ENCODE measurements around the gene UBE2S.

The UBE2S gene

GRCh38 chr19:55447421-55448174 lies 40.0 kb upstream of the UBE2S start:
- WGBS, 2 experiments (ENCODE audit: insufficient coverage in 2 of 2), result 25 to 38% methylated on average over 7 to 16 of the region's 16 CpGs
- H3K4me1 ChIP-seq (ENCODE audit: control insufficient read depth, insufficient read depth, low read length, poor library complexity, severe bottlenecking), result peaks cover 9% of the 10 kb centered on the region

DNA sequence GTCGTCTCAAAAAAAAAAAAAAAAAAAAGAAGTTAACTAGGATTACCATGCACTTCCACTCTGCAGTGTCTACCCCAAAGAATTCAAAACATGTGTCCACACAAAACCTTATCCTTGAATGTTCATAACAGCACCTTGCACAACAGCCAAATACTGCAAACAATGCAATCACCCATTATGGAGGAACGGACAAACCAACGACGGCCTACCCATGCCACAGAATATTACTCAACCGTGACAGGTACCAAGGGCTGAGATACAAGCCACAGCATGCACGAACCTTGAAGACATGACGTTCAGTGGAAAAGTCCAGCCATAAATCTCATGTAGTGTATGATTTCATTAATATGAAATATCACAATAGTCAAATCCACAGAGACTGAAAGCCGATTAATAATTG lies 38.5 kb upstream of the UBE2S start:
- no peak overlapping the region for H3K4me3 ChIP-seq (ENCODE audit: extremely low read depth, insufficient read depth, low read length, poor library complexity, severe bottlenecking)
- no peaks in the 10 kb centered on the region for H3K36me3 ChIP-seq (ENCODE audit: control insufficient read depth, insufficient read depth, low read length)
- H3K4me1 ChIP-seq (ENCODE audit: control insufficient read depth, insufficient read depth, low read length, poor library complexity, severe bottlenecking), result no peaks in the 10 kb centered on the region
- H3K27ac ChIP-seq (ENCODE audit: low read depth, low read length, severe bottlenecking), result no peak overlapping the region
- WGBS, 2 experiments (ENCODE audit: insufficient coverage in 2 of 2), result 55 to 73% methylated on average over 2 to 3 of the region's 8 CpGs
- H3K9me3 ChIP-seq (ENCODE audit: control insufficient read depth, low read length), result no peaks in the 10 kb centered on the region

More at GRCh38 chr19:55447421-55448174, 40.0 kb upstream of the UBE2S start:
- Histone ChIP-seq H3K9me3 (ENCODE audit: control insufficient read depth, low read length) (no peaks in the 10 kb centered on the region), H3K27ac (ENCODE audit: low read depth, low read length, severe bottlenecking) (no peak overlapping the region), H3K36me3 (ENCODE audit: control insufficient read depth, insufficient read depth, low read length) (no peaks in the 10 kb centered on the region), H3K4me3 (ENCODE audit: extremely low read depth, insufficient read depth, low read length, poor library complexity, severe bottlenecking) (no peak overlapping the region)

DNA sequence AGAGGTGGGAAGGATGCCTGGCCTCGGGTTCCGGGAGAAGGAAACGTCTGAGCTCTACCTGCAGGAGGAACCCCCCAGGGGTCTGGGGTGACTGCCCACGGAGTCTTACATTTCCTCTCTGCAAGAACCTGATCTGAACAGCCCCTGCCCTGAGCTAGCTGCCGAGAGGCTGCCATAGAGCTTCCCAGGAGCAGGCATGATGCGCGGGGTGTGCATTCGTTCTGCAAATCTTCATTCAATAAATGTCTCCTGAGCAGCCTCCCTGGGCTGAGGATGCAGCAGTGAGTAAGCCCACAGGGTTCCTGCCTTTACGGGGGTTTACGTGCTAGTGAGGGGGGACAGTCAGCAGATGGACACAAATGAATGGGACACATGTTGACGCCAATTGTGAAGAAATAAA lies 37.1 kb upstream of the UBE2S start:
- Histone ChIP-seq H3K27ac (ENCODE audit: low read depth, low read length, severe bottlenecking) (no peak overlapping the region), H3K4me1 (ENCODE audit: control insufficient read depth, insufficient read depth, low read length, poor library complexity, severe bottlenecking) (no peaks in the 10 kb centered on the region), H3K9me3 (ENCODE audit: control insufficient read depth, low read length) (no peaks in the 10 kb centered on the region), H3K4me3 (ENCODE audit: extremely low read depth, insufficient read depth, low read length, poor library complexity, severe bottlenecking) (no peak overlapping the region), H3K36me3 (ENCODE audit: control insufficient read depth, insufficient read depth, low read length) (no peaks in the 10 kb centered on the region)
- 49 to 51% methylated on average over 11 of the region's 11 CpGs for WGBS, 2 experiments (ENCODE audit: insufficient coverage in 2 of 2)

DNA sequence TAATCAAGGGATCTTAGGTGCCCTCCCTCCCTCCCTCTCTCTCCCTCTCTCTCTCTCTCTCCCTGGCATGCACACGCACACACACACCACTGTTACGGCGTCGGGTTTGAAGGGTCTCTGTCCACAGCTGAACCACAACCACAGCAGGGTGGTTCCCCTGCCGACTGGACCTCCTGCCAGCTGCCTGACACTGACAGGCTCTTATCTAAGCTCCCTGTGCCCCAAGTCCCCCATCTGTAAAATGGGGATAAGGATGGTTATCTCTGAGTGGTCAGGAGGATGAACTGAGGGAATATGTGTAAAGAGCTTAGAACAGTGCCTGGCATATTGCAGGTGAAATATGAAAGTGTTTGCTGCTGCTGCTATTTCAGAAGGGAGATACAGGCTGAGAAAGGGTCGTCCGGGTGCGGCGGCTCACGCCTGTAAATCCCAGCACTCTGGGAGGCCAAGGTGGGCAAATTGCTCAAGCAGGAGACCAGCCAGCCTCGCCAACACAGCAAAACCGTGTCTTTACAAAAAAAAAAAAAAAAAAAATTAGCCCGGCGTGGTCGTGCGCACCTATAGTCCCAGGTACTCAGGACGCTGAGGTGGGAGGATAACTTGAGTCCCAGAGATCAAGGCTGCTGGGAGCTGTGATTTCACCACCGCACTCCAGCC lies 36.4 kb upstream of the UBE2S start:
- no peak overlapping the region for H3K4me3 ChIP-seq (ENCODE audit: extremely low read depth, insufficient read depth, low read length, poor library complexity, severe bottlenecking)

GRCh38 chr19:55443045-55443823 lies 35.6 kb upstream of the UBE2S start, which contains the start of gene SHISA7:
TSS of gene SHISA7 (minus strand) at chr19:55443300. CDS start at chr19:55442863, 437 bp downstream.
- WGBS, 2 experiments (ENCODE audit: insufficient coverage in 2 of 2), result 2 to 5% methylated on average over 30 to 41 of the region's 43 CpGs
- H3K4me3 ChIP-seq (ENCODE audit: extremely low read depth, insufficient read depth, low read length, poor library complexity, severe bottlenecking), result no peak within 1 kb of the TSS

More for the DNA sequence above, 36.4 kb upstream of the UBE2S start:
- no peak overlapping the region for H3K27ac ChIP-seq (ENCODE audit: low read depth, low read length, severe bottlenecking)
- no peaks in the 10 kb centered on the region for H3K9me3 ChIP-seq (ENCODE audit: control insufficient read depth, low read length)
- H3K36me3 ChIP-seq (ENCODE audit: control insufficient read depth, insufficient read depth, low read length), result no peaks in the 10 kb centered on the region
- no peaks in the 10 kb centered on the region for H3K4me1 ChIP-seq (ENCODE audit: control insufficient read depth, insufficient read depth, low read length, poor library complexity, severe bottlenecking)
- WGBS, 2 experiments (ENCODE audit: insufficient coverage in 2 of 2), result 42 to 60% methylated on average over 10 to 17 of the region's 18 CpGs

GRCh38 chr19:55442372-55442961 lies 34.9 kb upstream of the UBE2S start:
- Histone ChIP-seq H3K36me3 (ENCODE audit: control insufficient read depth, insufficient read depth, low read length) (no peaks in the 10 kb centered on the region), H3K9me3 (ENCODE audit: control insufficient read depth, low read length) (no peaks in the 10 kb centered on the region), H3K4me3 (ENCODE audit: extremely low read depth, insufficient read depth, low read length, poor library complexity, severe bottlenecking) (no peak overlapping the region), H3K27ac (ENCODE audit: low read depth, low read length, severe bottlenecking) (no peak overlapping the region), H3K4me1 (ENCODE audit: control insufficient read depth, insufficient read depth, low read length, poor library complexity, severe bottlenecking) (no peaks in the 10 kb centered on the region)
- 1 to 2% methylated on average over 57 to 62 of the region's 72 CpGs for WGBS, 2 experiments (ENCODE audit: insufficient coverage in 2 of 2)

More at GRCh38 chr19:55443045-55443823, 35.6 kb upstream of the UBE2S start, which contains the start of gene SHISA7:
- H3K9me3 ChIP-seq (ENCODE audit: control insufficient read depth, low read length), result no peaks in the 10 kb centered on the region
- no peaks in the 10 kb centered on the region for H3K36me3 ChIP-seq (ENCODE audit: control insufficient read depth, insufficient read depth, low read length)
- H3K4me1 ChIP-seq (ENCODE audit: control insufficient read depth, insufficient read depth, low read length, poor library complexity, severe bottlenecking), result no peaks in the 10 kb centered on the region
- H3K27ac ChIP-seq (ENCODE audit: low read depth, low read length, severe bottlenecking), result no peak within 1 kb of the TSS

DNA sequence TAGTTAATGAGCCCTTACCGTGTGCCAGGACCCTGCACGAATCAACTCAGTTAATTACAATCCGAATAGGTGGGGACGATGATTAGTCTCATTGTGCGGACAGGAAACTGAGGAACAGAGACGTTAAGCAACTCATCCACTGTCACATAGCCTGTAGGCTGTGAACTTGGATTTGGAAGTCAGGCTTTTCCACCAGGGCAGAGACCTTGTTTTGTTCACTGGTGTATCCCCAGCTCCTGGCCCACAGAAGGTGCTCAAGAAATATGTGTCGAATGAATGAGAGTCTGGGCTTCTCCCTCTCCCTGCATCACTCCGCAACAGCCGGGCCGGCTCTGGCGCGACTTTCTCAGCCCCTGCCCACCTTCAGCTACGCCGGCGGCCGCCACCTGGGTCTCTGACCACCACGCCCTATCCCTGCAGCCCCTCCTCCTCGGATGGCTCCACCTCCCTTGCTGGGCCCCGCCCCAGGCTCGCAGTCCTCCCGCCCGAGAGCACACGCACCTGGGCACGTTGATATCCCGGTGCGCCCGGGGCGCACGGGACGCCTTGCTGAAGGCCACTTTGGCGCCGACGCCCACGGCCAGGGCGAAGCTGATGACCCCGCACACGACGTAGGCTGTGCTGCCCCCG lies 34.2 kb upstream of the UBE2S start:
- no peaks in the 10 kb centered on the region for H3K9me3 ChIP-seq (ENCODE audit: control insufficient read depth, low read length)
- no peaks in the 10 kb centered on the region for H3K4me1 ChIP-seq (ENCODE audit: control insufficient read depth, insufficient read depth, low read length, poor library complexity, severe bottlenecking)
- WGBS, 2 experiments (ENCODE audit: insufficient coverage in 2 of 2), result 3 to 5% methylated on average over 19 to 29 of the region's 39 CpGs
- no peak overlapping the region for H3K4me3 ChIP-seq (ENCODE audit: extremely low read depth, insufficient read depth, low read length, poor library complexity, severe bottlenecking)
- no peak overlapping the region for H3K27ac ChIP-seq (ENCODE audit: low read depth, low read length, severe bottlenecking)
- no peaks in the 10 kb centered on the region for H3K36me3 ChIP-seq (ENCODE audit: control insufficient read depth, insufficient read depth, low read length)

- no peaks in the 10 kb centered on the region for H3K9me3 ChIP-seq (ENCODE audit: control insufficient read depth, low read length)
- H3K27ac ChIP-seq (ENCODE audit: low read depth, low read length, severe bottlenecking), result no peak overlapping the region
- H3K36me3 ChIP-seq (ENCODE audit: control insufficient read depth, insufficient read depth, low read length), result no peaks in the 10 kb centered on the region
- 8 to 10% methylated on average over 18 to 20 of the region's 21 CpGs for WGBS, 2 experiments (ENCODE audit: insufficient coverage in 2 of 2)
- H3K4me3 ChIP-seq (ENCODE audit: extremely low read depth, insufficient read depth, low read length, poor library complexity, severe bottlenecking), result no peak overlapping the region
- no peaks in the 10 kb centered on the region for H3K4me1 ChIP-seq (ENCODE audit: control insufficient read depth, insufficient read depth, low read length, poor library complexity, severe bottlenecking)
Observed at GRCh38 chr19:55441319-55441691, 33.7 kb upstream of the UBE2S start.

DNA sequence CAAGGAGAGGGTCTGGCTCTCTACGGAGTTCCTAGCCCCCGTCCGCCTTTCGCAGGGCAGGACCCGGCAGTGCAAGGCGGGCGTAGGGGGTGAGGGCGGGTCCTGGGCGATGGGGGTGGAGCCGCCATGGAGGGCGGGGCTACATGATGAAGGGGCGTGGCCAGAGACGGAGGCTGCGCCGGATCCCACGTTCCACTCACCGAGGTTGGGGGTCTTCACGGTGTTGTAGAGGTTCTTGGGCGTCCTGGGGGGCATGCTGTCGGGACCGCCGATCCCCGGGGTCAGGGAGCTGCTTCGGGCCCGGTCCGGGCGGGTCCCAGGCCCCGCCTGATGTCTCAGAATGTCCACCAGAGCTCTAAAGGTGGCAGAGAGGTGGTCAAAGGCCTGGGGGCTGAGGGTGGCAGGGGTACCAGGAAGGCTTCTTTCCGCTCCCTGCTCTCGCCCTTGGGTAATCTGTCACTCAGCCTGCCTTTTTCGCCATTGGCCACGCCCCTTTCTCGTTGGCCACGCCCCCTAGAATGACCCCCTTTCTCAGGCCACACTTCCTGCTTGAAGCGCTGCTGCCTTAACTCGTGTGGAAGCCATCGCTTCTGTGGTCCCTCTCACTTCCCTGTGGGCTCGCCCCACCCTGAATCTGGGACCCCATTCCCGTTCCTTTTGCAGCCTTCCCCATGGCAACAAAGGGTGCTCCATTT lies 33.0 kb upstream of the UBE2S start:
- no peaks in the 10 kb centered on the region for H3K9me3 ChIP-seq (ENCODE audit: control insufficient read depth, low read length)
- H3K4me1 ChIP-seq (ENCODE audit: control insufficient read depth, insufficient read depth, low read length, poor library complexity, severe bottlenecking), result no peaks in the 10 kb centered on the region
- 17 to 24% methylated on average over 17 to 38 of the region's 39 CpGs for WGBS, 2 experiments (ENCODE audit: insufficient coverage in 2 of 2)
- no peaks in the 10 kb centered on the region for H3K36me3 ChIP-seq (ENCODE audit: control insufficient read depth, insufficient read depth, low read length)
- no peak overlapping the region for H3K27ac ChIP-seq (ENCODE audit: low read depth, low read length, severe bottlenecking)
- no peak overlapping the region for H3K4me3 ChIP-seq (ENCODE audit: extremely low read depth, insufficient read depth, low read length, poor library complexity, severe bottlenecking)
